ENCODE data around the gene ZNF837.

DNA sequence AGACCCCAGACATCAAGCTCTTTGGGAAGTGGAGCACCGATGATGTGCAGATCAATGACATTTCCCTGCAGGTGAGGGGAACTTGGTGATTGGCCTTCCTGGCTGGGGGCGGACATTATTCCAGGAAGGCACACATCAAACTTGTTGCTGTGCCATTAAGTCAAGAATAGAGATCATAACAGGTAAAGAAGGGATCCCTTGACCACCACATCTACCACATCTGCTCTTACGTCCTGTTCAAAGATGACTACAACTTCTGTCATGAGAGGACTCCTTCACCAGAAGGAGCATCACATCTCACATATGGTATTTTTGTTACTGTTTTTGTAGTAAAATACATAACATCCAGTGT lies 7.3 kb upstream of the ZNF837 start:
- TF ChIP-seq SP1 (IDR thresholded peaks at IDR 0.05) = no peak
- TF ChIP-seq SP1 (CRISPR knock-in tag; IDR thresholded peaks at IDR 0.05) = no peak
- no peak for TF ChIP-seq NBN (conservative IDR thresholded peaks at IDR 0.05)
- no peak for TF ChIP-seq CBFB (CRISPR knock-in tag; IDR thresholded peaks at IDR 0.05)
- no peak for TF ChIP-seq NFIC (IDR thresholded peaks at IDR 0.05; ENCODE audit: low read length)
- TF ChIP-seq ARID2 (CRISPR knock-in tag; IDR thresholded peaks at IDR 0.05; ENCODE audit: borderline replicate concordance) = no peak
- no peak for TF ChIP-seq ZNF703 (CRISPR knock-in tag; IDR thresholded peaks at IDR 0.05; ENCODE audit: borderline replicate concordance)
- no peak for TF ChIP-seq CHD2 (IDR thresholded peaks at IDR 0.05; ENCODE audit: low read depth, low read length)
- TF ChIP-seq IRF2 (CRISPR knock-in tag; IDR thresholded peaks at IDR 0.05) = no peak
- TF ChIP-seq, protein P1, sequence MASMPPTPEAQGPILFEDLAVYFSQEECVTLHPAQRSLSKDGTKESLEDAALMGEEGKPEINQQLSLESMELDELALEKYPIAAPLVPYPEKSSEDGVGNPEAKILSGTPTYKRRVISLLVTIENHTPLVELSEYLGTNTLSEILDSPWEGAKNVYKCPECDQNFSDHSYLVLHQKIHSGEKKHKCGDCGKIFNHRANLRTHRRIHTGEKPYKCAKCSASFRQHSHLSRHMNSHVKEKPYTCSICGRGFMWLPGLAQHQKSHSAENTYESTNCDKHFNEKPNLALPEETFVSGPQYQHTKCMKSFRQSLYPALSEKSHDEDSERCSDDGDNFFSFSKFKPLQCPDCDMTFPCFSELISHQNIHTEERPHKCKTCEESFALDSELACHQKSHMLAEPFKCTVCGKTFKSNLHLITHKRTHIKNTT (CRISPR knock-in tag; IDR thresholded peaks at IDR 0.05) = no peak
- TF ChIP-seq TOE1 (CRISPR knock-in tag; IDR thresholded peaks at IDR 0.05) = no peak
